H54 (cell line): ENCODE results near the gene TOMM5.
"Not testable (repeated sequence)": the region's sequence is repeated elsewhere in the genome, so short reads cannot be mapped to it uniquely, and the experiment has no call there.

Experiments
- DNase-seq: peaks from one replicate; pipeline ENCODE4 v3.0.0; 2011; ENCODE audit warnings: low spot score, mixed read lengths; ENCODE audit not compliant: insufficient read length
- FAIRE-seq: peaks from 3 replicates; lab custom pipeline; 2011; peaks lifted over from hg19 to GRCh38; lab: Jason Lieb, UNC
- POLR2A ChIP-seq: IDR thresholded peaks from 2 replicates; pipeline ENCODE4 v1.6.1; 2011; ENCODE audit warnings: low read depth, mild to moderate bottlenecking, low read length

Gene TOMM5

GRCh38 chr9:37621273-37622121, 29.1 kb upstream of the TOMM5 start:
- FAIRE-seq: no peak
- TF ChIP-seq POLR2A: no peak

GRCh38 chr9:37620396-37620795, 28.0 kb upstream of the TOMM5 start:
- TF ChIP-seq POLR2A: no peak

More at GRCh38 chr9:37621273-37622121, 29.1 kb upstream of the TOMM5 start:
- DNase-seq: no peak

GRCh38 chr9:37619806-37620205, 27.4 kb upstream of the TOMM5 start:
- TF ChIP-seq POLR2A: no peak
- no peak for FAIRE-seq
- DNase-seq: no peak

More at GRCh38 chr9:37620396-37620795, 28.0 kb upstream of the TOMM5 start:
- no peak for FAIRE-seq
- no peak for DNase-seq

GRCh38 chr9:37618817-37619216, 26.4 kb upstream of the TOMM5 start:
- TF ChIP-seq POLR2A: no peak
- DNase-seq: peak; percentile 18
- peak; percentile 87 for FAIRE-seq

DNA sequence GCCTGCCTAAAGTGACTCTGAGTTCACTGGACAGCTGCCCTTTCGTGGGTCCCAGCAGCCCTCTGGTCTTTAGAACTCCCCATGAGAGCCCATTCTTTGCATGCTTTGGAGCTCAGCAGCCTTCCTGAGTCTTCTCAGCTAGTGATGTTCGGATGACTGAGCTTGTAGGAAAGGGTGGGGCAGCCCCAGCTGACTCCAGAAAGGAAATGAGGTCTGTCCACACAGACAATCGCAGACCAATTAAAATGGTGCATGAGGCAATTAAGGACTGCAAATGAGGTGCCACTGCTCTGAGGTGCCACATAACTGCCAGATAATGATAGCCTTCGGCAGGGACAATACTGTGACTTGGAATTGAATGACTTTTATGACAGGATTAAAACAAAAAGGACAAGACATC, 25.4 kb upstream of the TOMM5 start:
- peak; percentile 86 for FAIRE-seq
- DNase-seq: peak; percentile 19
- no peak for TF ChIP-seq POLR2A

GRCh38 chr9:37617161-37617560, 24.8 kb upstream of the TOMM5 start:
- FAIRE-seq (no peak), DNase-seq (no peak)
- no peak for TF ChIP-seq POLR2A

- no peak for DNase-seq
- no peak for FAIRE-seq
- TF ChIP-seq POLR2A: no peak
These were observed 19.6 kb upstream of the TOMM5 start for GRCh38 chr9:37611961-37612360.

DNA sequence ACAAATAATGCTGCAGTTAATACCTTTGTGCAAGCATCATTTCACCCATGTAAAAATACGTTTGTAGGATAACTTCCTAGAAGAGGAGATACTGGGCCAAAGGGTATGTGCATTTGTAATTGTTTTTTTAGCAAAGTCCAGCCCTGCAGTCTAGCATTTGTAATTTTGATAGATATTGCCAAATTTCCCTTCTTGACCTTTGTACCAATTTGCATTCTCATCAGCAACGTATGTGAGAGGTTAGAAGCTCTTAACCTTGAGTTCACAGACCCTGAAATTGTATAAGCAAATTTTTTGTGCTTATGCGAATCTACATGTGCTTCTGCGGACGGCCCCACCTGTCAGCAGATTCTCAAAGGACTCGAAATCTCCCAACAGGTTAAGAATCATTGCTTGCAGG, 18.6 kb upstream of the TOMM5 start:
- no peak for DNase-seq
- FAIRE-seq: no peak
- no peak for TF ChIP-seq POLR2A

GRCh38 chr9:37609735-37610397, 17.5 kb upstream of the TOMM5 start:
- FAIRE-seq (no peak), DNase-seq (no peak)
- no peak for TF ChIP-seq POLR2A

DNA sequence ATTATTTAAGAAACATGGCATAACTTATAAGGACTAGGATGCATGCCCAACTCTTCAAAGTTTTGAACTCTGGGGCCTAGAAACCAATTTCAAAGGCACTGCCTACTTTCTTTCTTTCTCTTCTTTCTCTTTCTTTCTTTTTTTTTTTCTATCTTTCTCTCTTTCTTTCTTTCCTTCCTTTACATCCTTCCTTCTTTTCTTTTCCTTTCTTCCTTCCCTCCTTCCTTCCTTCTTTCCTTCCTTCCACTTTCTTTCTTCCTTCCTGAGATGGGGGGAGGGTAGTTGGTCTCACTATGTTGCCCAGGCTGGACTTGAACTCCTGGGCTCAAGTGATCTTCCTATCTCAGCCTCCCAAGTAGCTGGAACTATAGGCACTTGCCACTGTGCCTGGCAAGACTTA, 15.9 kb upstream of the TOMM5 start:
- DNase-seq: no peak
- no peak for TF ChIP-seq POLR2A
- no peak for FAIRE-seq

- no peak for TF ChIP-seq POLR2A
- DNase-seq: no peak
- no peak for FAIRE-seq
These were observed 11.9 kb upstream of the TOMM5 start for GRCh38 chr9:37604296-37604695.

DNA sequence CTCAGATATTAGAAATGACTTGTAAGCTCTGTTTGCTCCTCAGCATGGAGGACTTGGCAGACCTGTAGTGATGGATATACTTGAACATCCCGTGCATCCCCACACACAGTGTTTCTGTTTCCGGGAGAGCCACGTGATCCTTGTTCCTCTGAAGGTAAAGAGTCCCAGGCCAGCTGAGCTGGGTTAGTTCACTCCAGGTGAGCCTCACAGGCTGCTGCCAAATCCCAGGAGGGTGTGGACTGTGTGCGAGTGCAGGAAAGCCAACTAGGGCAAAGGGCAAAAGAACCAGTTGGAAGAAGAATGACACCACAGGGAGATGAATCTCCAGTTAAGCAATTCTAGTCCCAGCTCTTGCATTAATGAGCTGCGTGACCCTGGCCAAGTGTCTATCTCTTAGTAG, 10.4 kb upstream of the TOMM5 start:
- TF ChIP-seq POLR2A: no peak
- no peak for FAIRE-seq
- no peak for DNase-seq

- not testable (repeated sequence) for FAIRE-seq, DNase-seq
These were observed 9.7 kb upstream of the TOMM5 start for GRCh38 chr9:37602061-37602460.

DNA sequence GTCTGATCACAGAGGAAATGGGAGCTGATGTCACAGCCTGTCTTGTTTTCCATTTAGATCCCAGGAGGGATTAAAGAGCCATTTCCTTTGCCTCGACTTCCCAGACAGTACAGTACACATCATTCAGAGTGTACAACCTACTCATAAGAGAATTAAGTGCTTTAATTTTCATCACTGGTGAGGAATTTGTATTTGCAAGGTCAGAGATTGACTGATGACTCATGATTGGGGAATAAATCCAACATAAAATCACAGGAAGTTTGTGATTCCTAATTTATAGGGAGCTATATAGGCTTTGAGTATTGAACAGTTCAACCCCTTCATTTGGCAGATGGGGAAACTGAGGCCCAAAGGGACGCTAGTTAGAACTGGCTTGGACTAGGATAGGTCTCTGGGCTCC, 4.1 kb upstream of the TOMM5 start:
- DNase-seq (no peak), FAIRE-seq (no peak)
- TF ChIP-seq POLR2A: no peak
